HepG2 (cell line): ENCODE results near the gene C19orf73. TPM values are rescaled to one million over a fixed set of nuclear protein-coding genes. Genes with fewer than 3 reads are reported as not detected.
A peak's percentile ranks its signal among the peaks of the same experiment; 100 is the strongest.

Source experiments
- ARNT2 ChIP-seq: sonication (generic); formaldehyde crosslinking; IDR thresholded peaks from 2 replicates; pipeline ENCODE4 v1.8.0; 2022; ENCODE audit warnings: mild to moderate bottlenecking, low read depth, missing genetic modification reagents, moderate library complexity
- HIC2 ChIP-seq: sonication (generic); formaldehyde crosslinking; IDR thresholded peaks from 2 replicates; pipeline ENCODE4 v1.9.0; 2022; ENCODE audit warnings: low read depth, missing genetic modification reagents
- ISL2 ChIP-seq: sonication (generic); formaldehyde crosslinking; IDR thresholded peaks from 2 replicates; pipeline ENCODE4 v1.5.0; 2020; ENCODE audit warnings: missing genetic modification reagents
- KLF15 ChIP-seq: sonication (generic); formaldehyde crosslinking; IDR thresholded peaks from 2 replicates; pipeline ENCODE4 v1.8.1; 2023; ENCODE audit warnings: borderline replicate concordance, mild to moderate bottlenecking, inconsistent platforms, missing genetic modification reagents, mixed read lengths
- NRL ChIP-seq: sonication (generic); formaldehyde crosslinking; IDR thresholded peaks from 2 replicates; pipeline ENCODE4 v1.5.0; 2020; ENCODE audit warnings: missing genetic modification reagents, mild to moderate bottlenecking, moderate library complexity, borderline replicate concordance
- RARG ChIP-seq: sonication (generic); formaldehyde crosslinking; IDR thresholded peaks from 2 replicates; pipeline ENCODE4 v1.4.0; 2020; ENCODE audit warnings: low read depth, mild to moderate bottlenecking, missing genetic modification reagents
- RFXANK ChIP-seq: IDR thresholded peaks from 2 replicates; pipeline ENCODE4 v1.6.1; 2016
- SNAPC4 ChIP-seq: sonication (generic); formaldehyde crosslinking; IDR thresholded peaks from 2 replicates; pipeline ENCODE4 v1.4.0; 2020; ENCODE audit warnings: mild to moderate bottlenecking, missing genetic modification reagents
- TAF1 ChIP-seq: sonication (generic); formaldehyde crosslinking; IDR thresholded peaks from 2 replicates; pipeline ENCODE4 v1.4.0; 2020; ENCODE audit warnings: missing genetic modification reagents
- YY1 ChIP-seq: IDR thresholded peaks from 2 replicates; pipeline ENCODE4 v1.6.1; 2011; ENCODE audit warnings: low read length, low read depth, moderate library complexity, mild to moderate bottlenecking; ENCODE audit not compliant: insufficient read depth, insufficient replicate concordance
- ZFP36L2 ChIP-seq: sonication (generic); formaldehyde crosslinking; IDR thresholded peaks from 2 replicates; pipeline ENCODE4 v1.4.0; 2020; ENCODE audit warnings: missing genetic modification reagents
- ZFY ChIP-seq: sonication (generic); formaldehyde crosslinking; IDR thresholded peaks from 2 replicates; pipeline ENCODE4 v1.4.0; 2020; ENCODE audit warnings: missing genetic modification reagents
- ZNF18 ChIP-seq: sonication (generic); formaldehyde crosslinking; IDR thresholded peaks from 2 replicates; pipeline ENCODE4 v1.8.0; 2022; ENCODE audit warnings: mild to moderate bottlenecking, missing genetic modification reagents; ENCODE audit not compliant: insufficient replicate concordance
- ZNF792 ChIP-seq: IDR thresholded peaks from 2 replicates; pipeline ENCODE4 v1.6.1; 2016
- polyA plus RNA-seq, 8 experiments: library from polyadenylated mRNA; depleted of rRNA in 3 of 8; stranded (reverse) in 7 of 8; unstranded in 1 of 8; fragments of >200 nt; fragmentation: Illumina TruSeq in 4 of 8; extraction: Trizol in 4 of 8; gene quantifications; 2 replicates each; pipeline versions ENCODE4 v1.2.1 to v1.2.3, GENCODE V29; 2011 to 2016; ENCODE audit warnings: low read depth in 4 of 8, missing spikeins in 1 of 8, mixed read lengths in 1 of 8; ENCODE audit not compliant: insufficient read depth in 1 of 8
- total RNA-seq, 5 experiments: library from RNA; depleted of rRNA; stranded (reverse); fragments of >200 nt; fragmentation: Illumina TruSeq; extraction: Trizol; gene quantifications; 2 replicates each; pipeline ENCODE4 v1.2.3, GENCODE V29; 2016; ENCODE audit warnings: low read depth in 1 of 5
- TF ChIP-seq, protein P1 (sequence below): IDR thresholded peaks from 2 replicates; pipeline ENCODE4 v1.6.1; 2018; ENCODE audit warnings: missing genetic modification reagents
- TF ChIP-seq, protein P2 (sequence below): sonication (generic); formaldehyde crosslinking; IDR thresholded peaks from 2 replicates; pipeline ENCODE4 v1.4.0; 2020; ENCODE audit warnings: mild to moderate bottlenecking, missing genetic modification reagents

The C19orf73 gene
- total and polyA plus RNA-seq, 2 of the 13 experiments (the other 11 are each of a cell fraction or from before 2014, with no cell fraction given), result 1.4 to 1.5 TPM

GRCh38 chr19:49127674-49128544, 9.0 kb upstream of the C19orf73 start (continued):
- TF ChIP-seq, protein P1, sequence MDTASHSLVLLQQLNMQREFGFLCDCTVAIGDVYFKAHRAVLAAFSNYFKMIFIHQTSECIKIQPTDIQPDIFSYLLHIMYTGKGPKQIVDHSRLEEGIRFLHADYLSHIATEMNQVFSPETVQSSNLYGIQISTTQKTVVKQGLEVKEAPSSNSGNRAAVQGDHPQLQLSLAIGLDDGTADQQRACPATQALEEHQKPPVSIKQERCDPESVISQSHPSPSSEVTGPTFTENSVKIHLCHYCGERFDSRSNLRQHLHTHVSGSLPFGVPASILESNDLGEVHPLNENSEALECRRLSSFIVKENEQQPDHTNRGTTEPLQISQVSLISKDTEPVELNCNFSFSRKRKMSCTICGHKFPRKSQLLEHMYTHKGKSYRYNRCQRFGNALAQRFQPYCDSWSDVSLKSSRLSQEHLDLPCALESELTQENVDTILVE (CRISPR knock-in tag), result peak; percentile 68
- TF ChIP-seq ZFY (peak; percentile 94), YY1 (peak; percentile 84), SNAPC4 (CRISPR knock-in tag) (peak; percentile 73; the same call in 1 of the 2 replicates), ZNF792 (CRISPR knock-in tag) (peak; percentile 99), KLF15 (CRISPR knock-in tag) (peak; percentile 98; the same call in 1 of the 2 replicates), TAF1 (CRISPR knock-in tag) (peak; percentile 77; the same call in 1 of the 2 replicates), ISL2 (peak; percentile 68), ZNF18 (peak; percentile 93), RFXANK (CRISPR knock-in tag) (0 out of 2 replicates have a peak, but pooled peaks have one; percentile 80), HIC2 (CRISPR knock-in tag) (peak; percentile 92), RARG (CRISPR knock-in tag) (peak; percentile 94; the same call in 1 of the 2 replicates), ZFP36L2 (CRISPR knock-in tag) (peak; percentile 94), NRL (CRISPR knock-in tag) (peak; percentile 100), ARNT2 (peak; percentile 100)
- TF ChIP-seq, protein P2, sequence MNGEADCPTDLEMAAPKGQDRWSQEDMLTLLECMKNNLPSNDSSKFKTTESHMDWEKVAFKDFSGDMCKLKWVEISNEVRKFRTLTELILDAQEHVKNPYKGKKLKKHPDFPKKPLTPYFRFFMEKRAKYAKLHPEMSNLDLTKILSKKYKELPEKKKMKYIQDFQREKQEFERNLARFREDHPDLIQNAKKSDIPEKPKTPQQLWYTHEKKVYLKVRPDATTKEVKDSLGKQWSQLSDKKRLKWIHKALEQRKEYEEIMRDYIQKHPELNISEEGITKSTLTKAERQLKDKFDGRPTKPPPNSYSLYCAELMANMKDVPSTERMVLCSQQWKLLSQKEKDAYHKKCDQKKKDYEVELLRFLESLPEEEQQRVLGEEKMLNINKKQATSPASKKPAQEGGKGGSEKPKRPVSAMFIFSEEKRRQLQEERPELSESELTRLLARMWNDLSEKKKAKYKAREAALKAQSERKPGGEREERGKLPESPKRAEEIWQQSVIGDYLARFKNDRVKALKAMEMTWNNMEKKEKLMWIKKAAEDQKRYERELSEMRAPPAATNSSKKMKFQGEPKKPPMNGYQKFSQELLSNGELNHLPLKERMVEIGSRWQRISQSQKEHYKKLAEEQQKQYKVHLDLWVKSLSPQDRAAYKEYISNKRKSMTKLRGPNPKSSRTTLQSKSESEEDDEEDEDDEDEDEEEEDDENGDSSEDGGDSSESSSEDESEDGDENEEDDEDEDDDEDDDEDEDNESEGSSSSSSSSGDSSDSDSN (CRISPR knock-in tag), result peak; percentile 91
